Fibroblast of skin of abdomen (primary cell): ENCODE measurements around the gene MANSC4.
A peak's percentile ranks its signal among the peaks of the same experiment; 100 is the strongest.
"Not testable (repeated sequence)": the region's sequence is repeated elsewhere in the genome, so short reads cannot be mapped to it uniquely, and the experiment has no call there.

ENCODE experiments used
- DNase-seq: peaks from one replicate; pipeline ENCODE4 v3.0.0-alpha.2; 2013

MANSC4 gene

GRCh38 chr12:27751386-27752047 is 28.5 kb downstream of the MANSC4 start:
- DNase-seq: no peak

- no peak for DNase-seq
Measured at GRCh38 chr12:27747111-27747820, 32.8 kb downstream of the MANSC4 start.

GRCh38 chr12:27745734-27746133 is 34.3 kb downstream of the MANSC4 start:
- DNase-seq: not testable (repeated sequence)

GRCh38 chr12:27743601-27744000 is 36.4 kb downstream of the MANSC4 start:
- no peak for DNase-seq

- not testable (repeated sequence) for DNase-seq
Measured at GRCh38 chr12:27734321-27734720, 45.7 kb downstream of the MANSC4 start.

- no peak for DNase-seq
Measured at GRCh38 chr12:27733791-27734190, 46.2 kb downstream of the MANSC4 start.

GRCh38 chr12:27733052-27733656 is 46.9 kb downstream of the MANSC4 start:
- DNase-seq: peak; percentile 33

- DNase-seq: no peak
Measured at GRCh38 chr12:27732281-27732680, 47.8 kb downstream of the MANSC4 start.

GRCh38 chr12:27730097-27730588 is 49.9 kb downstream of the MANSC4 start:
- no peak for DNase-seq

GRCh38 chr12:27723212-27723611 is 56.8 kb downstream of the MANSC4 start:
- DNase-seq: no peak
